ENCODE data around the gene LILRA6.
"Not testable (repeated sequence)": the region's sequence is repeated elsewhere in the genome, so short reads cannot be mapped to it uniquely, and the experiment has no call there.

GRCh38 chr19:54285427-54286056 is 43.0 kb upstream of the LILRA6 start:
- TF ChIP-seq, protein P1, sequence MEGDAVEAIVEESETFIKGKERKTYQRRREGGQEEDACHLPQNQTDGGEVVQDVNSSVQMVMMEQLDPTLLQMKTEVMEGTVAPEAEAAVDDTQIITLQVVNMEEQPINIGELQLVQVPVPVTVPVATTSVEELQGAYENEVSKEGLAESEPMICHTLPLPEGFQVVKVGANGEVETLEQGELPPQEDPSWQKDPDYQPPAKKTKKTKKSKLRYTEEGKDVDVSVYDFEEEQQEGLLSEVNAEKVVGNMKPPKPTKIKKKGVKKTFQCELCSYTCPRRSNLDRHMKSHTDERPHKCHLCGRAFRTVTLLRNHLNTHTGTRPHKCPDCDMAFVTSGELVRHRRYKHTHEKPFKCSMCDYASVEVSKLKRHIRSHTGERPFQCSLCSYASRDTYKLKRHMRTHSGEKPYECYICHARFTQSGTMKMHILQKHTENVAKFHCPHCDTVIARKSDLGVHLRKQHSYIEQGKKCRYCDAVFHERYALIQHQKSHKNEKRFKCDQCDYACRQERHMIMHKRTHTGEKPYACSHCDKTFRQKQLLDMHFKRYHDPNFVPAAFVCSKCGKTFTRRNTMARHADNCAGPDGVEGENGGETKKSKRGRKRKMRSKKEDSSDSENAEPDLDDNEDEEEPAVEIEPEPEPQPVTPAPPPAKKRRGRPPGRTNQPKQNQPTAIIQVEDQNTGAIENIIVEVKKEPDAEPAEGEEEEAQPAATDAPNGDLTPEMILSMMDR (IDR thresholded peaks at IDR 0.05; ENCODE audit: low read depth, low read length), result not testable (repeated sequence)
- not testable (repeated sequence) for TF ChIP-seq EZH2phosphoT487 (IDR thresholded peaks at IDR 0.05; ENCODE audit: low read depth)

Measured in OCI-LY3 (cell line).